Retinal pigment epithelial cell (primary cell): ENCODE results near the gene SNCAIP.

ENCODE experiments used
- DNase-seq: peaks from one replicate; pipeline ENCODE4 v3.0.0-alpha.2; 2010; ENCODE audit warnings: low read depth
- H3K4me3 ChIP-seq: 2 replicates; pipeline ENCODE4 v1.5.1; 2011; ENCODE audit warnings: mild to moderate bottlenecking, low read length, control low read depth, moderate library complexity
- CTCF ChIP-seq: conservative IDR thresholded peaks from 2 replicates; pipeline ENCODE4 v1.5.1; 2011; ENCODE audit warnings: low read depth, low read length, control low read depth, inconsistent platforms

Gene SNCAIP

GRCh38 chr5:122391621-122392020, 79.6 kb downstream of the SNCAIP start:
- no peak for TF ChIP-seq CTCF
- no peak for DNase-seq
- no peak overlapping the region for H3K4me3 ChIP-seq

- no peak for DNase-seq
- TF ChIP-seq CTCF, result no peak
- no peak overlapping the region for H3K4me3 ChIP-seq
These were observed 80.2 kb downstream of the SNCAIP start for GRCh38 chr5:122392224-122392623.

- H3K4me3 ChIP-seq, result no peak overlapping the region
- no peak for TF ChIP-seq CTCF
- no peak for DNase-seq
These were observed 80.8 kb downstream of the SNCAIP start for GRCh38 chr5:122392824-122393223.

- H3K4me3 ChIP-seq, result no peak overlapping the region
- no peak for DNase-seq
- no peak for TF ChIP-seq CTCF
These were observed 82.4 kb downstream of the SNCAIP start for GRCh38 chr5:122394284-122394930.

GRCh38 chr5:122398016-122398415, 86.0 kb downstream of the SNCAIP start:
- no peak overlapping the region for H3K4me3 ChIP-seq
- no peak for DNase-seq
- TF ChIP-seq CTCF, result no peak

GRCh38 chr5:122400341-122400740, 88.3 kb downstream of the SNCAIP start:
- no peak overlapping the region for H3K4me3 ChIP-seq
- DNase-seq, result no peak
- no peak for TF ChIP-seq CTCF

GRCh38 chr5:122400938-122401337, 88.9 kb downstream of the SNCAIP start:
- TF ChIP-seq CTCF, result no peak
- H3K4me3 ChIP-seq, result no peak overlapping the region
- no peak for DNase-seq
